ENCODE data around the gene SMIM23. TPM values are rescaled to one million over a fixed set of nuclear protein-coding genes. Genes with fewer than 3 reads are reported as not detected.

SMIM23 gene
- polyA plus RNA-seq, 2 of the 4 experiments (the other 2 are of a cell fraction), result not detected

- TF ChIP-seq EP300 (IDR thresholded peaks at IDR 0.05) (no peak), ZFP36 (IDR thresholded peaks at IDR 0.05; ENCODE audit: borderline replicate concordance, partially characterized antibody) (no peak), ZSCAN20 (CRISPR knock-in tag; IDR thresholded peaks at IDR 0.05) (no peak), E2F6 (IDR thresholded peaks at IDR 0.05; ENCODE audit: borderline replicate concordance, low read depth) (no peak), RFX5 (IDR thresholded peaks at IDR 0.05) (no peak), BHLHE40 (IDR thresholded peaks at IDR 0.05; ENCODE audit: low read depth, low read length) (no peak), SREBF2 (IDR thresholded peaks at IDR 0.05) (no peak)
Observed at GRCh38 chr5:171805746-171806145, 20.1 kb downstream of the SMIM23 start (continued).

GRCh38 chr5:171806976-171807747 lies 21.5 kb downstream of the SMIM23 start:
- Histone ChIP-seq H3K27ac (no peak overlapping the region), H3K4me1 (no peaks in the 10 kb centered on the region), H3K4me3 (no peak overlapping the region), H3K4me2 (no peak overlapping the region), H3K9me3 (peaks cover 3% of the 10 kb centered on the region; the same call in 1 of the 3 replicates)
- WGBS (ENCODE audit: missing lambda C conversion rate), result 29% methylated on average over 22 of the region's 22 CpGs
- ChIA-PET POLR2A (no interaction called here), CTCF (interaction anchor here (0.9 to 1.2 kb wide), 2 partner anchors 17 to 177 kb away, joined by 4 to 5 read pairs; no protein-coding TSS in a partner anchor)
- ATAC-seq (no peak), DNase-seq (ENCODE audit: low read depth in 1 of 2, low spot score in 1 of 2) (no peak), FAIRE-seq (no peak)
- no peak for TF ChIP-seq ZSCAN20 (CRISPR knock-in tag; IDR thresholded peaks at IDR 0.05)
- TF ChIP-seq RARB (CRISPR knock-in tag; IDR thresholded peaks at IDR 0.05), result no peak
- TF ChIP-seq MAZ (IDR thresholded peaks at IDR 0.05; ENCODE audit: borderline replicate concordance, low read depth, low read length), result no peak
- TF ChIP-seq HMGXB4 (CRISPR knock-in tag; IDR thresholded peaks at IDR 0.05; ENCODE audit: borderline replicate concordance), result no peak
- TF ChIP-seq HES2 (IDR thresholded peaks at IDR 0.05), result no peak
- no peak for TF ChIP-seq CEBPB (IDR thresholded peaks at IDR 0.05)
- no peak for TF ChIP-seq CTCF (IDR thresholded peaks at IDR 0.05)
- TF ChIP-seq HOXA7 (CRISPR knock-in tag; IDR thresholded peaks at IDR 0.05), result no peak
- TF ChIP-seq POLR2AphosphoS2 (conservative IDR thresholded peaks at IDR 0.05; ENCODE audit: low read length), result no peak
- TF ChIP-seq FOSB (CRISPR knock-in tag; IDR thresholded peaks at IDR 0.05), result no peak
- TF ChIP-seq PBX3 (IDR thresholded peaks at IDR 0.05), result no peak
- no peak for TF ChIP-seq CBX8 (IDR thresholded peaks at IDR 0.05)
- TF ChIP-seq EP300 (IDR thresholded peaks at IDR 0.05), result no peak
- TF ChIP-seq BCL3 (IDR thresholded peaks at IDR 0.05), result no peak

All from A549 (cell line).